ENCODE results near the gene SLX9.

SLX9 gene

DNA sequence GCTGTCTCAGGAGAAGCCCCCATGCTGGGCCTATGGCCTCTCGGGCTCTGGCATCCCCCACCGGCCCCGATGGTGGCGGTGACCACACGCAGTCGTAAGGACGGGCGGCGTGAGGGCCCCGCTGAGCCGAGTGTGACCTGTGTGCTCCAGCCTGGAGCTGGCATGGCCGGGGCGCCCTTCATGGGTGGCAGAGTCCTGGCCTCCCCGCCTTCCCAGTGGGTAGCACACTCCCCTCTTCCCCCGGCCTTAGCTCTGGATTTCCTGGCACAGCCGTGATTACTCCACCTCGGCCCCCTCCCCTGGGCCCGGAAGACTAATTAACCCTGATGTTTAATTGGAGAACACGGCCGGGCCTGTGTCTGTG is 44.6 kb downstream of the SLX9 start:
- in situ Hi-C loops (cut with MboI; ENCODE audit: low pct_unique_long_range_greater_than_20kb, low sequenced_read_pairs, unreplicated experiment), result no loop called here
- no peak for DNase-seq (ENCODE audit: low spot score)
- TF ChIP-seq, protein P1, sequence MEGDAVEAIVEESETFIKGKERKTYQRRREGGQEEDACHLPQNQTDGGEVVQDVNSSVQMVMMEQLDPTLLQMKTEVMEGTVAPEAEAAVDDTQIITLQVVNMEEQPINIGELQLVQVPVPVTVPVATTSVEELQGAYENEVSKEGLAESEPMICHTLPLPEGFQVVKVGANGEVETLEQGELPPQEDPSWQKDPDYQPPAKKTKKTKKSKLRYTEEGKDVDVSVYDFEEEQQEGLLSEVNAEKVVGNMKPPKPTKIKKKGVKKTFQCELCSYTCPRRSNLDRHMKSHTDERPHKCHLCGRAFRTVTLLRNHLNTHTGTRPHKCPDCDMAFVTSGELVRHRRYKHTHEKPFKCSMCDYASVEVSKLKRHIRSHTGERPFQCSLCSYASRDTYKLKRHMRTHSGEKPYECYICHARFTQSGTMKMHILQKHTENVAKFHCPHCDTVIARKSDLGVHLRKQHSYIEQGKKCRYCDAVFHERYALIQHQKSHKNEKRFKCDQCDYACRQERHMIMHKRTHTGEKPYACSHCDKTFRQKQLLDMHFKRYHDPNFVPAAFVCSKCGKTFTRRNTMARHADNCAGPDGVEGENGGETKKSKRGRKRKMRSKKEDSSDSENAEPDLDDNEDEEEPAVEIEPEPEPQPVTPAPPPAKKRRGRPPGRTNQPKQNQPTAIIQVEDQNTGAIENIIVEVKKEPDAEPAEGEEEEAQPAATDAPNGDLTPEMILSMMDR (IDR thresholded peaks at IDR 0.05; ENCODE audit: extremely low read depth, insufficient read depth, missing control alignments), result no peak

DNA sequence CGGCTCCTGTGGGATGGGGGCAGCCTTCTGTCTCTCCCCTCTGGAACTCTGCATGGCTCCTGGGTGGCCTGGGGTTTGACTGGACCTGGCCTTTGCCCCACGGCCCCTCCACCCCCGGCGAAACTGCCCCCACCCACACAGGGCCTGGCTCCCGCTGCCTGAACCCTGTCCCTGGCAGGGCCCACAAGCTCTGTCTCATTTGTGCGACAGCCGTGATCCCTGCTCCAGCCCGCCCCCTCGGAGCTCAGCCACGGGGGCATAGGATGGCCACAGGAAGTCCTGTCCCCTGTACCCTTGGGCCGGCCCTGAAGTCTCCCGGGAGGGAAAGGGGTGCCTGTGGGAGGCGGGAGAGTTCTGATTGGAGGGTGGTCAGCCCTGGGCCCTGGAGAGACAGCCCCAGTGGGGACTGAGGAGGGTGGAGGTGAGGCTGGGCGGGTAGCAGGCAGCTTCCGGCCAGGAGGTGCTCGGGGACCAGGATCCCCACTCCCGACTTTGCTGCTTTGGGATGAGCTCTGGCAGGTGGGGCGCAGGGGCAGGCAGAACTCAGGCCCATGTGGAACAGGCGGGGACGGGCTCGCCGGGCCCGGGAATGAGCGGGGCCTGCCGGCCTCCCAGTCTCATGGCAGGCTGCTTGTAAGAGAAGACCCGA is 45.1 kb downstream of the SLX9 start:
- DNase-seq (ENCODE audit: low spot score), result no peak
- in situ Hi-C loops (cut with MboI; ENCODE audit: low pct_unique_long_range_greater_than_20kb, low sequenced_read_pairs, unreplicated experiment), result no loop called here
- TF ChIP-seq, protein P1 (IDR thresholded peaks at IDR 0.05; ENCODE audit: extremely low read depth, insufficient read depth, missing control alignments), result no peak

GRCh38 chr21:44985441-44986401 is 45.9 kb downstream of the SLX9 start:
- no peak for DNase-seq (ENCODE audit: low spot score)
- TF ChIP-seq, protein P1 (IDR thresholded peaks at IDR 0.05; ENCODE audit: extremely low read depth, insufficient read depth, missing control alignments), result no peak
- in situ Hi-C loops (cut with MboI; ENCODE audit: low pct_unique_long_range_greater_than_20kb, low sequenced_read_pairs, unreplicated experiment), result no loop called here

DNA sequence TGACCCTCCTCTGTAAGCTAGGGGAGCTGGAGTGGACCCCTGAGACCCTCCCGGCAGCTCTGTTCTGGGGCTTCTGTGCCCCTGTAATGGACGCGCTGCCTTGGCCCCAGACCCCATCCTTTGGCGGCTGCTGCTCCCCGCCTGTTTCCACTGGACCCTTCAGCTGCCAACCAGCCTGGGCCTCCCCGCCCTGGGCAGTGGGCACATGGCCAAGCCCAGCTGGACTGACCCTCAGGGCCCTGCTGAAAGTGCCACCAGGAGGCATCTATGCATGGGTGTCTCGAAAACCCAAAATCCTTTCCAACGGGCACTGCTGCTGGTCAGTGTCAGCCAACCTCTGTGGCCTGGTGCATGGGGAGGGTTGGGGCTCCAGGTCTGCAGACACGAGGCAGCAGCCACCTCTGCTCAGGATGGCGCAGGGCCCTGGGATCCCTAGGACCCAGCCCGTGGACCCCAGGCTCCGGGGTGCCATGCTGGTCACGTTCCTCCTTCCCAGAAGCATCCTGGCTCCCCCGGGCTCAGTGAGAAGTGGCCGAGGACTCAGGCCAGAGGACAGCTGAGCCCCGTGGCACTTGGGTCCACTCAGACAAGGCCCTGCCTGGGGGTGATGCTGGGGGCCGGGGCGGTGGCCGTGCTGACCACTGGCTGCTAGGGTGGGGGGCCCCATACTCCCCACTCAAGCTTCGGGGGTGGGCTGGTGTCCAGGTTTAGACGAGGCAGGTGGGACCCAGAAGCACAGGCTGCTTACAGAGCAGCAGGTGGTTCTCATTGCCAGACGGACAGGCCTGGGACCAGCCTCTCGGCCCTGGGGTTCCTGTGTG is 46.9 kb downstream of the SLX9 start:
- no peak for DNase-seq (ENCODE audit: low spot score)
- in situ Hi-C loops (cut with MboI; ENCODE audit: low pct_unique_long_range_greater_than_20kb, low sequenced_read_pairs, unreplicated experiment), result no loop called here
- TF ChIP-seq, protein P1 (IDR thresholded peaks at IDR 0.05; ENCODE audit: extremely low read depth, insufficient read depth, missing control alignments), result no peak

GRCh38 chr21:44987301-44987885 is 47.6 kb downstream of the SLX9 start:
- in situ Hi-C loops (cut with MboI; ENCODE audit: low pct_unique_long_range_greater_than_20kb, low sequenced_read_pairs, unreplicated experiment), result no loop called here
- TF ChIP-seq, protein P1 (IDR thresholded peaks at IDR 0.05; ENCODE audit: extremely low read depth, insufficient read depth, missing control alignments), result no peak
- no peak for DNase-seq (ENCODE audit: low spot score)
